22Rv1 (cell line): Measurements from ENCODE around the gene XPO4.
A peak's percentile ranks its signal among the peaks of the same experiment; 100 is the strongest.
"Not testable (repeated sequence)": the region's sequence is repeated elsewhere in the genome, so short reads cannot be mapped to it uniquely, and the experiment has no call there.

Experiments
- H3K27ac ChIP-seq: fragments of 450-650 bp; 2 replicates; pipeline ENCODE4 v1.5.1; 2017
- CTCF ChIP-seq: fragments of 450-650 bp; IDR thresholded peaks from 2 replicates; pipeline ENCODE4 v1.5.1; 2017; ENCODE audit warnings: mild to moderate bottlenecking
- ZFX ChIP-seq: fragments of 450-650 bp; IDR thresholded peaks from 2 replicates; pipeline ENCODE4 v1.6.1; 2017; ENCODE audit warnings: antibody characterized with exemption, borderline replicate concordance

Gene XPO4

GRCh38 chr13:20902438-20903163 lies at the start of gene XPO4:
XPO4 (minus strand) TSS chr13:20902746; CDS start chr13:20902738, 8 bp downstream.
- TF ChIP-seq CTCF (no peak), ZFX (no peak)
- H3K27ac ChIP-seq: peak within 1 kb of the TSS; percentile 74

DNA sequence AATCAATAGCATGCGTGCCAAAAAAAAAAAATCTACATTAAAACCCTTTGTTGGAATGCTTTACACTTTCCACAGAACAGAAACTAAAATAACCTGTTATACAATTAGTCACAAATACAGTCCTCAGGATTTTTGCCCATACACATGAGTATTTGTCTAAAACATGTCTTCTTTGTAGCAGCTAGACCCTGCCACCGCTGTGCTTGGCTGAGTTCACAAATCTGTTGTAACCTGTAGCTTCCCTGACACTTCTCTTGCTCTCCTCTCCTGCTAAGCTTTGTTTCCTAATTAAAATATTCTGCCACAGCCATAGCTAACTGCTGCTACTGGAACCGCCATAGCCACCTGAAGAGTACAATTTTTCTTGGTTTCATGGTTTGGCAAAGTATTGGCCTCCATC lies 45.5 kb upstream of the XPO4 start:
- not testable (repeated sequence) for H3K27ac ChIP-seq

- no peak overlapping the region for H3K27ac ChIP-seq
- TF ChIP-seq ZFX (no peak), CTCF (no peak)
Observed at GRCh38 chr13:20945952-20946383, 43.4 kb upstream of the XPO4 start.

DNA sequence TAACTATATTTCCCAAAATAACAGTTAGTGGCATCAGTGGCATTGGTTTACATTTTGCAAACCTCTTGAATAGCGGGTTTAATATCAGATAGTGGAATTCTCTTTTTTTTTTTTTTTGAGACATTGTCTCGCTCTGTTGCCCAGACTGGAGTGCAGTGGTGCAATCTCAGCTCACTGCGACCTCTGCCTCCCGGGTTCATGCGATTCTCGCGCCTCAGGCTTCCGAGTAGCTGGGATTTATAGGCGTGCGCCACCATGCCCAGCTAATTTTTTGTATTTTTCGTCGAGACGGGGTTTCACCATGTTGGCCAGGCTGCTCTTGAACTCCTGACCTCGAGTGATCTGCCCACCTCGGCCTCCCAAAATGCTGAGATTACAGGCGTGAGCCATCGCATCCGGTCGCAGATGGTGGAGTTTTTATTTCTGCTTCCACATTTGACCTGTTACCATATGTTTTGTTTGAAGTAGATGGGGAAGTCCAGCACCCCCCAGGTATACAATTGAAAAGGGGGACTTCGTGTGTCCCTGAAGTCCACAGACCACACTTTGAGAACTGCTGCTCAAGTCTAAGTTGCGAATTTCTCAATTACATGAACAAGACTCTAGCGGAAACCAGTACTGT lies 40.5 kb upstream of the XPO4 start:
- no peak for TF ChIP-seq ZFX
- TF ChIP-seq CTCF: no peak
- H3K27ac ChIP-seq: no peak overlapping the region

DNA sequence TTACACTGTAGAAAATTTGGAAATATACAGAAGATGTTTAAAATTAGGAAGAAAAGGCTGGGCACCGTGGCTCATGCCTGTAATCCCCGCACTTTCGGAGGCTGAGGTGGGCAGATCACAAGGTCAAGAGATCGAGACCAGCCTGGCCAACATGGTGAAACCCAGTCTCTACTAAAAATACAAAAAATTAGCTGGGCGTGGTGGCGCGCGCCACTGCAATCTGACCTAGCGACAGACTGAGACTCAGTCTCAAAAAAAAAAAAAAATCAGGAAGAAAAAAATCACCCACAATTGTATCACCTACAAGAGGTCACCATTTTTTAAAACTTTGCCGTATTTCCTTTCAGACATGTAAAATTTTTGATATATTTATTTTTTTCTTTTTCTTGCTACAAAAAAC lies 38.0 kb upstream of the XPO4 start:
- H3K27ac ChIP-seq: not testable (repeated sequence)

GRCh38 chr13:20940083-20940482 lies 37.5 kb upstream of the XPO4 start:
- no peak overlapping the region for H3K27ac ChIP-seq
- TF ChIP-seq CTCF (no peak), ZFX (no peak)

- H3K27ac ChIP-seq: no peak overlapping the region
- TF ChIP-seq ZFX (no peak), CTCF (no peak)
Observed at GRCh38 chr13:20939662-20940061, 37.1 kb upstream of the XPO4 start.

GRCh38 chr13:20938302-20938701 lies 35.8 kb upstream of the XPO4 start:
- TF ChIP-seq ZFX (no peak), CTCF (no peak)
- H3K27ac ChIP-seq: no peak overlapping the region
